Measurements from ENCODE around the gene IL12A. TPM values are rescaled to one million over a fixed set of nuclear protein-coding genes. Genes with fewer than 3 reads are reported as not detected.
A peak's percentile ranks its signal among the peaks of the same experiment; 100 is the strongest.

Gene IL12A
- total RNA-seq, 1 donor from 2014 or later: 0.21 TPM

- Mint-ChIP-seq H3K4me1 (peaks cover 22% of the 10 kb centered on the region), H3K36me3 (ENCODE audit: low read depth) (no peaks in the 10 kb centered on the region), H3K9me3 (no peaks in the 10 kb centered on the region), H3K27me3 (no peaks in the 10 kb centered on the region), H3K27ac (peak overlapping the region; percentile 92), H3K4me3 (peak overlapping the region; percentile 27)
- intact Hi-C loops (cut with micrococcal nuclease): loop anchor here (1.0 to 5.0 kb wide), 5 partner anchors 15 to 422 kb away; partner anchors contain the start of genes C3orf80, IL12A and TRIM59
- peak; percentile 77 for DNase-seq
These were observed 39.0 kb downstream of the IL12A start for GRCh38 chr3:160027541-160028195.

- Mint-ChIP-seq H3K4me1 (peaks cover 10% of the 10 kb centered on the region), H3K27me3 (peaks cover 33% of the 10 kb centered on the region), H3K9me3 (no peaks in the 10 kb centered on the region), H3K27ac (no peak overlapping the region), H3K36me3 (ENCODE audit: low read depth) (no peaks in the 10 kb centered on the region), H3K4me3 (no peak overlapping the region)
- DNase-seq: no peak
- intact Hi-C loops (cut with micrococcal nuclease): loop anchor here (10.0 kb wide), 1 partner anchor 309 kb away; no protein-coding TSS in a partner anchor
These were observed 47.1 kb downstream of the IL12A start for GRCh38 chr3:160035757-160036156.

GRCh38 chr3:160038862-160039562, 50.4 kb downstream of the IL12A start:
- H3K27ac Mint-ChIP-seq: no peak overlapping the region
- peaks cover 4% of the 10 kb centered on the region for H3K36me3 Mint-ChIP-seq (ENCODE audit: low read depth)
- peaks cover 12% of the 10 kb centered on the region for H3K4me1 Mint-ChIP-seq
- H3K9me3 Mint-ChIP-seq: peaks cover 22% of the 10 kb centered on the region
- H3K4me3 Mint-ChIP-seq: peak overlapping the region; percentile 35
- intact Hi-C loops (cut with micrococcal nuclease): loop anchor here (10.0 kb wide), 1 partner anchor 306 kb away; no protein-coding TSS in a partner anchor
- peak; percentile 59 for DNase-seq
- H3K27me3 Mint-ChIP-seq: peaks cover 43% of the 10 kb centered on the region

GRCh38 chr3:160040181-160040580, 51.5 kb downstream of the IL12A start:
- Mint-ChIP-seq H3K27me3 (peaks cover 43% of the 10 kb centered on the region), H3K4me3 (no peak overlapping the region), H3K4me1 (peaks cover 12% of the 10 kb centered on the region), H3K9me3 (peaks cover 24% of the 10 kb centered on the region), H3K36me3 (ENCODE audit: low read depth) (peaks cover 4% of the 10 kb centered on the region), H3K27ac (no peak overlapping the region)
- intact Hi-C loops (cut with micrococcal nuclease): no loop called here
- DNase-seq: no peak

- intact Hi-C loops (cut with micrococcal nuclease): no loop called here
- no peak overlapping the region for H3K27ac Mint-ChIP-seq
- H3K4me3 Mint-ChIP-seq: no peak overlapping the region
- peaks cover 9% of the 10 kb centered on the region for H3K4me1 Mint-ChIP-seq
- peaks cover 37% of the 10 kb centered on the region for H3K27me3 Mint-ChIP-seq
- peaks cover 24% of the 10 kb centered on the region for H3K9me3 Mint-ChIP-seq
- no peak for DNase-seq
- peaks cover 4% of the 10 kb centered on the region for H3K36me3 Mint-ChIP-seq (ENCODE audit: low read depth)
These were observed 52.8 kb downstream of the IL12A start for GRCh38 chr3:160041465-160041864.

GRCh38 chr3:160044121-160044520, 55.5 kb downstream of the IL12A start:
- H3K4me1 Mint-ChIP-seq: peaks cover 5% of the 10 kb centered on the region
- no peak for DNase-seq
- H3K4me3 Mint-ChIP-seq: no peak overlapping the region
- peaks cover 21% of the 10 kb centered on the region for H3K27me3 Mint-ChIP-seq
- intact Hi-C loops (cut with micrococcal nuclease): no loop called here
- H3K9me3 Mint-ChIP-seq: peaks cover 24% of the 10 kb centered on the region
- no peak overlapping the region for H3K27ac Mint-ChIP-seq
- H3K36me3 Mint-ChIP-seq (ENCODE audit: low read depth): peaks cover 4% of the 10 kb centered on the region

Other genes starting within 250 kb of the IL12A start
- gene SCHIP1, start 149.0 kb upstream of the IL12A start, total RNA-seq: 0.05 TPM in 1 of 2 replicates, not detected in the other
- 0.07 TPM in 1 of 2 replicates, not detected in the other for gene C3orf80, start 236.6 kb downstream of the IL12A start, total RNA-seq